HCT116 (cell line): Measurements from ENCODE around the gene LRRC15. TPM values are rescaled to one million over a fixed set of nuclear protein-coding genes. Genes with fewer than 3 reads are reported as not detected.

Source experiments
- ATAC-seq: fragments of 200-7000 bp; cut with Tn5 transposase; 2 replicates; pipeline ENCODE4 v1.9.1; 2020; ENCODE audit warnings: mild to moderate bottlenecking, moderate library complexity
- BruUV-seq: library from RNA; stranded (reverse); fragments of 400-500 nt; replicated peaks from 2 replicates; lab custom pipeline; 2021; lab: Mats Ljungman, UMichigan
- CTCF ChIA-PET: fragments of 300-600 bp; sonication (Branson Sonifier 250); formaldehyde crosslinking; loops from one replicate; lab custom pipeline; 2021; ENCODE audit warnings: antibody characterized with exemption; lab: Charles Lee
- POLR2A ChIA-PET: fragments of 300-600, 350-600 bp; sonication (Branson Sonifier 250); formaldehyde crosslinking; loops from one replicate; lab custom pipeline; 2021; ENCODE audit warnings: antibody characterized with exemption; lab: Charles Lee
- RAD21 ChIA-PET, 2 experiments: fragments of 300-600 bp; sonication (Branson Sonifier 250); formaldehyde crosslinking; loops; one replicate each; lab custom pipeline; 2023; ENCODE audit warnings: low total read pairs in 2 of 2; ENCODE audit not compliant: uncharacterized antibody in 2 of 2, unreplicated experiment in 2 of 2, low non-redundant PET in 1 of 2; lab: Charles Lee
- DNase-seq: peaks from one replicate; pipeline ENCODE4 v3.0.0-alpha.2; 2010; ENCODE audit warnings: low read depth, low spot score
- H2AFZ ChIP-seq: fragments of 200-600 bp; shearing (Covaris generic), sonication (generic); 2 replicates; pipeline ENCODE4 v1.6.1; 2017; ENCODE audit warnings: low read depth, mixed run types, mixed read lengths, antibody characterized with exemption, low read length; ENCODE audit not compliant: poor library complexity, severe bottlenecking
- H3K27ac ChIP-seq: 2 replicates; pipeline ENCODE4 v1.5.1; 2012; ENCODE audit warnings: low read depth, low read length
- H3K27me3 ChIP-seq: fragments of 200-600 bp; sonication (generic); 2 replicates; pipeline ENCODE4 v1.6.1; 2016; ENCODE audit warnings: mixed run types, low read length, mixed read lengths; ENCODE audit not compliant: insufficient read depth
- H3K36me3 ChIP-seq, 2 experiments: fragments of 200-500 bp in 1 of 2; fragments of 200-600 bp in 1 of 2; sonication (Bioruptor generic) in 1 of 2; sonication (generic) in 1 of 2; 2 replicates each; pipeline versions ENCODE4 v1.5.1 to v1.6.1; 2014 to 2016; ENCODE audit warnings: low read length in 2 of 2, inconsistent platforms in 1 of 2, mixed read lengths in 1 of 2, mixed run types in 1 of 2; ENCODE audit not compliant: insufficient read depth in 2 of 2, control insufficient read depth in 1 of 2
- H3K4me1 ChIP-seq, 2 experiments: fragments of 200-600 bp in 1 of 2; sonication (generic) in 1 of 2; 2 replicates each; pipeline versions ENCODE4 v1.5.1 to v1.6.1; 2012 to 2017; ENCODE audit warnings: low read length in 2 of 2, inconsistent platforms in 1 of 2, mild to moderate bottlenecking in 1 of 2, mixed read lengths in 1 of 2, mixed run types in 1 of 2, moderate library complexity in 1 of 2; ENCODE audit not compliant: insufficient read depth in 2 of 2, control insufficient read depth in 1 of 2
- H3K4me2 ChIP-seq: fragments of 200-600 bp; sonication (generic); 2 replicates; pipeline ENCODE4 v1.6.1; 2017; ENCODE audit warnings: mixed run types, low read length, mixed read lengths
- H3K4me3 ChIP-seq, 2 experiments: fragments of 200-600 bp in 1 of 2; sonication (generic) in 1 of 2; replicated peaks in 1 of 2; 2 replicates each; pipeline ENCODE4 v1.5.1; 2011 to 2016; ENCODE audit warnings: low read length in 2 of 2, control low read depth in 1 of 2, low read depth in 1 of 2, mild to moderate bottlenecking in 1 of 2, mixed read lengths in 1 of 2, mixed run types in 1 of 2
- H3K79me2 ChIP-seq: fragments of 200-600 bp; sonication (generic); 2 replicates; pipeline ENCODE4 v1.6.1; 2017; ENCODE audit warnings: mild to moderate bottlenecking, mixed run types, low read length, moderate library complexity, mixed read lengths; ENCODE audit not compliant: insufficient read depth
- H3K9ac ChIP-seq: fragments of 200-600 bp; sonication (generic); 2 replicates; pipeline ENCODE4 v1.6.1; 2016; ENCODE audit warnings: low read length, mixed read lengths
- H3K9me2 ChIP-seq: fragments of 200-600 bp; sonication (generic), shearing (Covaris generic); 2 replicates; pipeline ENCODE4 v1.6.1; 2017; ENCODE audit warnings: mixed run types, mild to moderate bottlenecking, moderate library complexity; ENCODE audit not compliant: insufficient read depth
- H3K9me3 ChIP-seq, 2 experiments: fragments of 200-500 bp in 1 of 2; fragments of 200-600 bp in 1 of 2; sonication (Bioruptor generic) in 1 of 2; sonication (generic) in 1 of 2; 2 replicates each; pipeline ENCODE4 v1.6.1; 2014 to 2017; ENCODE audit warnings: low read length in 2 of 2, mixed read lengths in 2 of 2, inconsistent platforms in 1 of 2, low read depth in 1 of 2, mild to moderate bottlenecking in 1 of 2, mixed run types in 1 of 2, moderate library complexity in 1 of 2; ENCODE audit not compliant: control insufficient read depth in 1 of 2, insufficient read depth in 1 of 2
- H4K20me1 ChIP-seq: fragments of 200-600 bp; sonication (generic), shearing (Covaris generic); 2 replicates; pipeline ENCODE4 v1.6.1; 2017; ENCODE audit warnings: mixed run types, mild to moderate bottlenecking, moderate library complexity; ENCODE audit not compliant: insufficient read depth
- CBX3 ChIP-seq: IDR thresholded peaks from 2 replicates; pipeline ENCODE4 v1.6.1; 2012; ENCODE audit warnings: low read depth
- EGR1 ChIP-seq: IDR thresholded peaks from 2 replicates; pipeline ENCODE4 v1.6.1; 2012; ENCODE audit warnings: low read depth
- JUND ChIP-seq: IDR thresholded peaks from 2 replicates; pipeline ENCODE4 v1.6.1; 2012
- POLR2AphosphoS5 ChIP-seq: IDR thresholded peaks from 2 replicates; pipeline ENCODE4 v1.6.1; 2011; ENCODE audit warnings: mild to moderate bottlenecking, low read depth, low read length, moderate library complexity
- RAD21 ChIP-seq: IDR thresholded peaks from 2 replicates; pipeline ENCODE4 v1.6.1; 2012; ENCODE audit warnings: low read depth, mild to moderate bottlenecking
- SIN3A ChIP-seq: IDR thresholded peaks from 2 replicates; pipeline ENCODE4 v1.6.1; 2012; ENCODE audit warnings: low read depth
- SP1 ChIP-seq: IDR thresholded peaks from 2 replicates; pipeline ENCODE4 v1.6.1; 2012; ENCODE audit warnings: low read depth
- SRF ChIP-seq: IDR thresholded peaks from 2 replicates; pipeline ENCODE4 v1.6.1; 2012; ENCODE audit warnings: low read depth
- YY1 ChIP-seq: IDR thresholded peaks from 2 replicates; pipeline ENCODE4 v1.6.1; 2011; ENCODE audit warnings: low read length, low read depth, moderate library complexity, mild to moderate bottlenecking; ENCODE audit not compliant: insufficient replicate concordance; ENCODE audit errors: extremely low read depth
- ZFX ChIP-seq: fragments of 450-650 bp; IDR thresholded peaks from 2 replicates; pipeline ENCODE4 v1.6.1; 2017
- intact Hi-C: fragments of 100-400 bp; cut with micrococcal nuclease; formaldehyde crosslinking; loops from 2 replicates; pipeline ENCODE4 v1.10.0; 2022
- total RNA-seq: library from RNA; stranded (reverse); gene quantifications from one replicate; pipeline ENCODE4 v1.2.1, GENCODE V29; 2021; ENCODE audit not compliant: unreplicated experiment
- TF ChIP-seq, protein P1 (sequence below): IDR thresholded peaks from 2 replicates; pipeline ENCODE4 v1.6.1; 2012
- TF ChIP-seq, protein P2 (sequence below): IDR thresholded peaks from 2 replicates; pipeline ENCODE4 v1.6.1; 2012; ENCODE audit warnings: low read depth
- TF ChIP-seq, protein P3 (sequence below): IDR thresholded peaks from 2 replicates; pipeline ENCODE4 v1.6.1; 2012
- TF ChIP-seq, protein P4 (sequence below): IDR thresholded peaks from 2 replicates; pipeline ENCODE4 v1.6.1; 2011; ENCODE audit warnings: mild to moderate bottlenecking, low read length, moderate library complexity; ENCODE audit not compliant: insufficient replicate concordance; ENCODE audit errors: extremely low read depth

The LRRC15 gene
- total RNA-seq, 1 experiment from 2014 or later = not detected

DNA sequence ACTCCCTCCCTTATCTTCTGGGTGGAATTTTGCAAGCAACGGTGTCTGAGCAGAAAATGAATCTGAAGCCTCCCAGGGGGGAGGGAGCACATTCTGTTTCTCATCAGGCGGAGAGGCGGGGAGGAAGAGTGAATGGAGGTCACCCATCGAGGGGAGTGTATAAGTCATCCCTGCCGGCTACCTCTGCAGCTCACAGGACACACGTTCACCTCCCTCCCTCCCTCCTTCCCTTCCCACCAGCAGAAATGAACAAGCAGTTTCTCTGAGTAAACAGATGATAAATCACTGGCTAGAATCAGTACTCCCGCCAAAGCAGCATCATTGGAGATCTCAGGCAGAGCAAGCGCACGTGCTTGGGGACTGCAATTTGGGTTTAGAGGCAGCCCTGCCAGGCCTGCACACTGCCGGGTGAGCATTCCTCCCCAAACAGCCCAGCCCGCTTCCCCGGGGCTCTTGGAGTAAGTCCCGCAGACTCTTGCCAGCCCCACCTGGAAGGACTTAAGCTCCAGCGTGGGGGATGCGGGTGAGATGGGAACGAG, 56.7 kb downstream of the LRRC15 start:
- ChIA-PET RAD21 (interaction anchor here (1.2 to 3.8 kb wide), 2 partner anchors 174 to 531 kb away, joined by 4 to 30 read pairs; no protein-coding TSS in a partner anchor), CTCF (interaction anchor here (0.7 to 4.7 kb wide), 6 partner anchors 10 to 531 kb away, joined by 3 to 145 read pairs (median 6); no protein-coding TSS in a partner anchor), POLR2A (interaction anchor here (0.6 kb wide), 2 partner anchors 42 to 243 kb away, joined by 3 to 5 read pairs; no protein-coding TSS in a partner anchor)
- no peaks in the 10 kb centered on the region for H3K36me3 ChIP-seq
- no peaks in the 10 kb centered on the region for H3K79me2 ChIP-seq
- H3K27ac ChIP-seq = no peak overlapping the region
- ATAC-seq (no peak), DNase-seq (no peak)
- TF ChIP-seq JUND = no peak
- no peak for TF ChIP-seq RAD21
- no peak for TF ChIP-seq SP1
- no peak for TF ChIP-seq YY1
- TF ChIP-seq ZFX = no peak
- no peaks in the 10 kb centered on the region for H3K9me2 ChIP-seq
- no peak overlapping the region for H3K4me3 ChIP-seq
- no peaks in the 10 kb centered on the region for H3K9me3 ChIP-seq
- no TSS peak for BruUV-seq
- H3K4me1 ChIP-seq = peaks cover 29 to 46% of the 10 kb centered on the region in 2 experiments
- H2AFZ ChIP-seq = no peak overlapping the region
- intact Hi-C loops = no loop called here
- no peaks in the 10 kb centered on the region for H4K20me1 ChIP-seq
- no peak overlapping the region for H3K9ac ChIP-seq
- H3K4me2 ChIP-seq = no peak overlapping the region
- H3K27me3 ChIP-seq = no peaks in the 10 kb centered on the region

DNA sequence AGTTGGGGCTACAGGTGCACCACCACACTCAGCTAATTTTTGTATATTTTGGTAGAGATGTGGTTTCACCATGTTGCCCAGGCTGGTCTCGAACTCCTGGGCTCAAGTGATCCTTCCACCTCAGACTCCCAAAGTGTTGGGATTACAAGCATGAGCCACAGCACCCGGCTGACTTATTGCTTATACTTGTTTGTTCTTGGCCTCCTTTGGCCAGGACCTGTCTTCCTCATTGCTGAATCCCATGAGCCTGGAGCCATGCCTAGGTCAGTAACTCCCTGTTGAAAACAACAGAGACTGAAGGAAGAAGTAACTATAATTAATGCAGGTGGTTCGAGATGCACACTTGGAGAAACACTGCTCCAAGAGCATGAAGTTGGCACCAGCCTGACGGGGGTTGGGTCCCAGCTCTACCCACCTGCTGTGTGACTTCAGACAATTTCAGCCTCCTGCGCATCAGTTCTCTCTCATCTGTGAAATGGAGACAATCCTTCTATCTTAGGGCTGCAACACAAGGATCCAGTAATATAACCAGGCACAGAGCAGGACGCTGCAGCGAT, 57.3 kb downstream of the LRRC15 start:
- RAD21 ChIA-PET = no interaction called here
- no peak overlapping the region for H2AFZ ChIP-seq
- no peaks in the 10 kb centered on the region for H4K20me1 ChIP-seq
- no peak overlapping the region for H3K9ac ChIP-seq
- no TSS peak for BruUV-seq
- H3K36me3 ChIP-seq = no peaks in the 10 kb centered on the region
- peaks cover 29 to 46% of the 10 kb centered on the region in 2 experiments for H3K4me1 ChIP-seq
- H3K9me3 ChIP-seq = no peaks in the 10 kb centered on the region
- no peaks in the 10 kb centered on the region for H3K9me2 ChIP-seq
- H3K79me2 ChIP-seq = no peaks in the 10 kb centered on the region
- ATAC-seq (no peak), DNase-seq (no peak)
- H3K4me2 ChIP-seq = no peak overlapping the region
- H3K4me3 ChIP-seq = no peak overlapping the region
- CTCF ChIA-PET = no interaction called here
- POLR2A ChIA-PET = no interaction called here
- no peak overlapping the region for H3K27ac ChIP-seq
- no peaks in the 10 kb centered on the region for H3K27me3 ChIP-seq
- intact Hi-C loops = no loop called here
- TF ChIP-seq POLR2AphosphoS5 (no peak), SP1 (no peak), YY1 (no peak), JUND (no peak), CBX3 (no peak), SRF (no peak), RAD21 (no peak), SIN3A (no peak), EGR1 (no peak)
- TF ChIP-seq, protein P1, sequence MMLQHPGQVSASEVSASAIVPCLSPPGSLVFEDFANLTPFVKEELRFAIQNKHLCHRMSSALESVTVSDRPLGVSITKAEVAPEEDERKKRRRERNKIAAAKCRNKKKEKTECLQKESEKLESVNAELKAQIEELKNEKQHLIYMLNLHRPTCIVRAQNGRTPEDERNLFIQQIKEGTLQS = no peak
- TF ChIP-seq, protein P2, sequence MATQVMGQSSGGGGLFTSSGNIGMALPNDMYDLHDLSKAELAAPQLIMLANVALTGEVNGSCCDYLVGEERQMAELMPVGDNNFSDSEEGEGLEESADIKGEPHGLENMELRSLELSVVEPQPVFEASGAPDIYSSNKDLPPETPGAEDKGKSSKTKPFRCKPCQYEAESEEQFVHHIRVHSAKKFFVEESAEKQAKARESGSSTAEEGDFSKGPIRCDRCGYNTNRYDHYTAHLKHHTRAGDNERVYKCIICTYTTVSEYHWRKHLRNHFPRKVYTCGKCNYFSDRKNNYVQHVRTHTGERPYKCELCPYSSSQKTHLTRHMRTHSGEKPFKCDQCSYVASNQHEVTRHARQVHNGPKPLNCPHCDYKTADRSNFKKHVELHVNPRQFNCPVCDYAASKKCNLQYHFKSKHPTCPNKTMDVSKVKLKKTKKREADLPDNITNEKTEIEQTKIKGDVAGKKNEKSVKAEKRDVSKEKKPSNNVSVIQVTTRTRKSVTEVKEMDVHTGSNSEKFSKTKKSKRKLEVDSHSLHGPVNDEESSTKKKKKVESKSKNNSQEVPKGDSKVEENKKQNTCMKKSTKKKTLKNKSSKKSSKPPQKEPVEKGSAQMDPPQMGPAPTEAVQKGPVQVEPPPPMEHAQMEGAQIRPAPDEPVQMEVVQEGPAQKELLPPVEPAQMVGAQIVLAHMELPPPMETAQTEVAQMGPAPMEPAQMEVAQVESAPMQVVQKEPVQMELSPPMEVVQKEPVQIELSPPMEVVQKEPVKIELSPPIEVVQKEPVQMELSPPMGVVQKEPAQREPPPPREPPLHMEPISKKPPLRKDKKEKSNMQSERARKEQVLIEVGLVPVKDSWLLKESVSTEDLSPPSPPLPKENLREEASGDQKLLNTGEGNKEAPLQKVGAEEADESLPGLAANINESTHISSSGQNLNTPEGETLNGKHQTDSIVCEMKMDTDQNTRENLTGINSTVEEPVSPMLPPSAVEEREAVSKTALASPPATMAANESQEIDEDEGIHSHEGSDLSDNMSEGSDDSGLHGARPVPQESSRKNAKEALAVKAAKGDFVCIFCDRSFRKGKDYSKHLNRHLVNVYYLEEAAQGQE = no peak
- TF ChIP-seq, protein P3, sequence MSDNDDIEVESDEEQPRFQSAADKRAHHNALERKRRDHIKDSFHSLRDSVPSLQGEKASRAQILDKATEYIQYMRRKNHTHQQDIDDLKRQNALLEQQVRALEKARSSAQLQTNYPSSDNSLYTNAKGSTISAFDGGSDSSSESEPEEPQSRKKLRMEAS = no peak
- TF ChIP-seq, protein P4, sequence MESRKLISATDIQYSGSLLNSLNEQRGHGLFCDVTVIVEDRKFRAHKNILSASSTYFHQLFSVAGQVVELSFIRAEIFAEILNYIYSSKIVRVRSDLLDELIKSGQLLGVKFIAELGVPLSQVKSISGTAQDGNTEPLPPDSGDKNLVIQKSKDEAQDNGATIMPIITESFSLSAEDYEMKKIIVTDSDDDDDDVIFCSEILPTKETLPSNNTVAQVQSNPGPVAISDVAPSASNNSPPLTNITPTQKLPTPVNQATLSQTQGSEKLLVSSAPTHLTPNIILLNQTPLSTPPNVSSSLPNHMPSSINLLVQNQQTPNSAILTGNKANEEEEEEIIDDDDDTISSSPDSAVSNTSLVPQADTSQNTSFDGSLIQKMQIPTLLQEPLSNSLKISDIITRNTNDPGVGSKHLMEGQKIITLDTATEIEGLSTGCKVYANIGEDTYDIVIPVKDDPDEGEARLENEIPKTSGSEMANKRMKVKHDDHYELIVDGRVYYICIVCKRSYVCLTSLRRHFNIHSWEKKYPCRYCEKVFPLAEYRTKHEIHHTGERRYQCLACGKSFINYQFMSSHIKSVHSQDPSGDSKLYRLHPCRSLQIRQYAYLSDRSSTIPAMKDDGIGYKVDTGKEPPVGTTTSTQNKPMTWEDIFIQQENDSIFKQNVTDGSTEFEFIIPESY = no peak
- TF ChIP-seq, all 23 proteins: peak for 0
